ENCODE data around the gene HOXD3. TPM values are rescaled to one million over a fixed set of nuclear protein-coding genes. Genes with fewer than 3 reads are reported as not detected.

The HOXD3 gene
- total RNA-seq, 1 donor from 2014 or later, result not detected

GRCh38 chr2:176162911-176163671, 6.0 kb downstream of the HOXD3 start:
- no peak for DNase-seq

- DNase-seq, result no peak
Measured at GRCh38 chr2:176163672-176164056, 6.6 kb downstream of the HOXD3 start.

GRCh38 chr2:176164201-176164600, 7.1 kb downstream of the HOXD3 start:
- no peak for DNase-seq

- DNase-seq, result no peak
Measured at GRCh38 chr2:176164611-176165369, 7.7 kb downstream of the HOXD3 start.

GRCh38 chr2:176165370-176166050, 8.4 kb downstream of the HOXD3 start:
- no peak for DNase-seq

- DNase-seq, result no peak
Measured at GRCh38 chr2:176166272-176166671, 9.2 kb downstream of the HOXD3 start.

- DNase-seq, result no peak
Measured at GRCh38 chr2:176167398-176167797, 10.3 kb downstream of the HOXD3 start.

GRCh38 chr2:176169181-176169580, 12.1 kb downstream of the HOXD3 start:
- DNase-seq, result no peak

- DNase-seq, result no peak
Measured at GRCh38 chr2:176169711-176170110, 12.6 kb downstream of the HOXD3 start.

GRCh38 chr2:176170602-176171305, 13.6 kb downstream of the HOXD3 start:
- no peak for DNase-seq

- no peak for DNase-seq
Measured at GRCh38 chr2:176171351-176172006, 14.4 kb downstream of the HOXD3 start.

GRCh38 chr2:176172007-176172894, 15.1 kb downstream of the HOXD3 start:
- DNase-seq, result no peak

GRCh38 chr2:176172895-176173566, 15.9 kb downstream of the HOXD3 start:
- DNase-seq, result no peak

GRCh38 chr2:176173567-176174381, 16.7 kb downstream of the HOXD3 start:
- DNase-seq, result no peak

GRCh38 chr2:176174382-176174823, 17.3 kb downstream of the HOXD3 start:
- no peak for DNase-seq

- DNase-seq, result no peak
Measured at GRCh38 chr2:176174824-176175708, 18.0 kb downstream of the HOXD3 start.

GRCh38 chr2:176175709-176176607, 18.9 kb downstream of the HOXD3 start:
- DNase-seq, result no peak
